Measurements from ENCODE around the gene EFEMP1. TPM values are rescaled to one million over a fixed set of nuclear protein-coding genes. Genes with fewer than 3 reads are reported as not detected.

The EFEMP1 gene
- total RNA-seq, 6 donors from 2014 or later: 65.0 to 293 (median 213) TPM

- WGBS, 2 donors: 67 to 71% methylated on average over 10 of the region's 11 CpGs
- peak overlapping the region; percentile 14 to 58 (median 52) for H3K27ac ChIP-seq
- H3K36me3 ChIP-seq: peaks cover 0 to 8% (median 0%) of the 10 kb centered on the region in 4 donors
- no peak for DNase-seq
- H3K9me3 ChIP-seq: no peaks in the 10 kb centered on the region
- peak; percentile 73 to 86 for ATAC-seq (ENCODE audit: low FRiP score in 2 of 2)
- H3K4me3 ChIP-seq: no peak overlapping the region
- TF ChIP-seq EP300 (IDR thresholded peaks at IDR 0.05) (peak in 3 of 4 donors; percentile 5 to 90 (median 16)), POLR2A (IDR thresholded peaks at IDR 0.05) (no peak), POLR2AphosphoS5 (IDR thresholded peaks at IDR 0.05) (peak in 1 of 2 donors; percentile 79), CTCF (IDR thresholded peaks at IDR 0.05) (no peak)
- peaks cover 7 to 18% (median 9%) of the 10 kb centered on the region in 4 donors for H3K4me1 ChIP-seq
- H3K27me3 ChIP-seq: no peaks in the 10 kb centered on the region
These were observed 38.2 kb downstream of the EFEMP1 start for GRCh38 chr2:55885127-55885943.

GRCh38 chr2:55883829-55884228, 39.8 kb downstream of the EFEMP1 start:
- Histone ChIP-seq H3K9me3 (no peaks in the 10 kb centered on the region), H3K36me3 (peaks cover 0 to 8% (median 0%) of the 10 kb centered on the region in 4 donors), H3K4me1 (peaks cover 7 to 16% (median 9%) of the 10 kb centered on the region in 4 donors), H3K27me3 (no peaks in the 10 kb centered on the region), H3K27ac (peak overlapping the region in 1 of 4 donors; percentile 32), H3K4me3 (no peak overlapping the region)
- TF ChIP-seq POLR2A (IDR thresholded peaks at IDR 0.05): no peak
- TF ChIP-seq EP300 (IDR thresholded peaks at IDR 0.05): no peak
- TF ChIP-seq POLR2AphosphoS5 (IDR thresholded peaks at IDR 0.05): no peak
- no peak for TF ChIP-seq CTCF (IDR thresholded peaks at IDR 0.05)
- 82 to 88% methylated on average over 1 of the region's 1 CpG for WGBS, 2 donors
- no peak for ATAC-seq (ENCODE audit: low FRiP score in 2 of 2)
- no peak for DNase-seq

- 35 to 37% methylated on average over 3 of the region's 3 CpGs for WGBS, 2 donors
- H3K4me3 ChIP-seq: no peak overlapping the region
- peaks cover 7 to 15% (median 9%) of the 10 kb centered on the region in 4 donors for H3K4me1 ChIP-seq
- H3K27ac ChIP-seq: peak overlapping the region in 1 of 4 donors; percentile 32
- TF ChIP-seq CTCF (IDR thresholded peaks at IDR 0.05) (no peak), POLR2AphosphoS5 (IDR thresholded peaks at IDR 0.05) (no peak), POLR2A (IDR thresholded peaks at IDR 0.05) (no peak), EP300 (IDR thresholded peaks at IDR 0.05) (no peak)
- peaks cover 0 to 10% (median 0%) of the 10 kb centered on the region in 4 donors for H3K36me3 ChIP-seq
- H3K27me3 ChIP-seq: no peaks in the 10 kb centered on the region
- no peak for DNase-seq
- no peak for ATAC-seq (ENCODE audit: low FRiP score in 2 of 2)
- H3K9me3 ChIP-seq: no peaks in the 10 kb centered on the region
These were observed 40.2 kb downstream of the EFEMP1 start for GRCh38 chr2:55883357-55883756.

GRCh38 chr2:55882954-55883353, 40.6 kb downstream of the EFEMP1 start:
- Histone ChIP-seq H3K4me3 (no peak overlapping the region), H3K9me3 (no peaks in the 10 kb centered on the region), H3K27me3 (no peaks in the 10 kb centered on the region), H3K27ac (no peak overlapping the region), H3K4me1 (peaks cover 6 to 15% (median 9%) of the 10 kb centered on the region in 4 donors), H3K36me3 (peaks cover 0 to 14% (median 0%) of the 10 kb centered on the region in 4 donors)
- ATAC-seq (ENCODE audit: low FRiP score in 2 of 2) (no peak), DNase-seq (no peak)
- TF ChIP-seq POLR2A (IDR thresholded peaks at IDR 0.05) (no peak), EP300 (IDR thresholded peaks at IDR 0.05) (no peak), POLR2AphosphoS5 (IDR thresholded peaks at IDR 0.05) (no peak), CTCF (IDR thresholded peaks at IDR 0.05) (no peak)
- WGBS, 2 donors: 89 to 93% methylated on average over 4 of the region's 4 CpGs

All from upper lobe of left lung (tissue), 6 donors.